Astrocyte of the spinal cord (primary cell): ENCODE measurements around the gene DCP2.

ENCODE experiments used
- DNase-seq: peaks from one replicate; pipeline ENCODE4 v3.0.0; 2011; ENCODE audit warnings: low read depth, low spot score
- H3K4me3 ChIP-seq: 2 replicates; pipeline ENCODE4 v1.5.1; 2011; ENCODE audit warnings: low read depth, mild to moderate bottlenecking, low read length, moderate library complexity
- CTCF ChIP-seq: IDR thresholded peaks from 2 replicates; pipeline ENCODE4 v1.5.1; 2012; ENCODE audit warnings: low read depth, mild to moderate bottlenecking, low read length, inconsistent platforms
- in situ Hi-C: cut with HindIII; loops from 2 replicates; pipeline ENCODE4 v1.10.0; 2017; ENCODE audit warnings: low sequenced_read_pairs

Gene DCP2

DNA sequence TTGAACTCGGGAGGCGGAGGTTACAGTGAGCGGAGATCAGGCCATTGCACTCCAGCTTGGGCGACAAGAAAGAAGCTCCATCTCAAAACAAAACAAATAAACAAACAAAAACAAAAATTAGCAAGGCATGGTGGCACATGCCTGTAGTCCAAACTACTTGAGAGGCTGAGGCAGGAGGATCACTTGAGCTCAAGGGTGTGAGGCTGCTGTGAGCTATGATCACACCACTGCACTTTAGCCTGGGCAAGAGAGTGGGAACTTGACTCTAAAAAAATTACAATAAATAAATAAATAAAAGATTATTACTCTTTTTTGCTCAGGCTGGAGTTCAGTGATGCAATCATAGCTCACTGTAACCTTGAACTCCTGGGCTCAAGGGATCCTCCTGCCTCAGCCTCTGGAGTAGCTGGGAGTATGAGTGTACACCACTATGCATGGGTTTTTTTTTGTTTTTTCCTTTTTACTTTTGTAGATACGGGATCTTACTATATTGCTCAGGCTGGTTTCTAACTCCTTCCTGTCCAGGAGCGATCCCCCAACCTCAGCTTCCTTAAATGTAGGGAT is 9.0 kb upstream of the DCP2 start:
- in situ Hi-C loops = no loop called here
- DNase-seq = no peak

DNA sequence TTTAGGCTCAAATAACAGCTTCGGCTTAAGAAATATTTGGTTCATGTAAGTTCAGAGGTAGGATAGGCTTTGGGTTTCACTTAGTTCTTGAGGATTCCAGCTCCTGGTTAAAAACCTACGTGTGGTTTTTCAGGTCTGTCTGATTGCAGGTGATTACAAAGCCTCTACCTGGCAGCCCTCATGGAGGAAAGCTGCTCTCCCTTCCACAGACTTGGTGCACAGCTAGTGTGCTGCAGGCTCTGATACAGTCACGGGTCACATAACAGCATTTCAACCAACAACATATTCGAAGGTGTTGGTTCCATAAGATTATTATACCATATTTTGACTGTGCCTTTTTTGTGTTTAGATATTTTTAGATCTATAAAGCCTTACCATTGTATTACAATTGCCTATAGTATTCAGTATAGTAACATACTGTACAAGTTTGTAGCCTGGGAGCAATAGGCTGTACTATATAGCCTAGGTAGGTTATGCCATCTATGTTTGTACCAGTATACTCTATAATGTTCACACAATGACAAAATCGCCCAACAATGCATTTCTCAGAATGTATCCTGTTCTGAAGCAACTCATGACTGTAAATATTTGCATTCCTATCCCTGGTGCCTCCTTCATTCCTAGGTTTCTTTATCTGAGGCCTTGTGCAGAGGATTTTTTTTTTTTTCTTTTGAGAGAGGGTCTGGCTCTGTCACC is 8.0 kb upstream of the DCP2 start:
- TF ChIP-seq CTCF = no peak
- DNase-seq = no peak
- no peak overlapping the region for H3K4me3 ChIP-seq
- in situ Hi-C loops = no loop called here

More for the DNA sequence above, 9.0 kb upstream of the DCP2 start:
- TF ChIP-seq CTCF = no peak
- H3K4me3 ChIP-seq = no peak overlapping the region

GRCh38 chr5:112971276-112971675 is 5.3 kb upstream of the DCP2 start:
- H3K4me3 ChIP-seq = no peak overlapping the region
- TF ChIP-seq CTCF = no peak
- DNase-seq = no peak
- in situ Hi-C loops = no loop called here

DNA sequence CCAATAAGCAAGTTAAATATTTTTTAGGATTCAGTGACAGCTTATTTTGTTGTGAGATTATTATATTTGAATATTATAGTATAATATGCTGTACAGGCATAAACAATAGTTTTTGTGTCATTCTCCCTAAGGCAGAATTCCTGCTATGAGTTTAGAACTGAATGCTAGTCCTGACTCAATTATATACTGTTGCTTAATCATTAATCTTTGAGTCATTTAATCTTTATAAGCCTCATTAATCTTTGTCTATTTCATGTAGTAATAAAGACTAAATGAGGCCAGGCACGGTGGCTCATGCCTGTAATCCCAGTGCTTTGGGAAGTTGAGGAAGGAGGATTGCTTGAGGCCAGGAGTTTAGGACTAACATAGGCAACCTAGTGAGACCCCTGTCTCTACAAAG is 3.6 kb upstream of the DCP2 start:
- in situ Hi-C loops = no loop called here
- H3K4me3 ChIP-seq = no peak overlapping the region
- TF ChIP-seq CTCF = no peak
- DNase-seq = no peak

DNA sequence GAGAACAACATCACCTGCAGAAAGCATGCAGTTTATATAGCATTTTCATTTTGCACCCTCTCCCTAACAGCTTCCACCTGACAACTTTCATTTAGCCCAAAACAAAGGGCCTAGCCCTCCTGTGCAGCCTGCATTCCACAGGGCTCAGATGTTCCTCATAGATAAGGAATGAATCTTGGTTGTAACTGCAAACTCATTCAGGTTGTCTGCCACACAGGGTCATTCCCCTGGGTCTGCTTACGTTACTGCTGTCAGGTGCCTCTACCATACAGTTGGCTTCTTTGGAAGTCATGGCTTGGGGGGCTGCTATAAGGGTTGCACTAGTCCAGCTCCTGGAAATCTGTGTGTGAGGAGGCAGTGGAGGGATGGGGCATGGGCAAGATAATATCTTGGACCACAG is 2.7 kb upstream of the DCP2 start:
- in situ Hi-C loops = no loop called here
- no peak overlapping the region for H3K4me3 ChIP-seq
- TF ChIP-seq CTCF = no peak
- no peak for DNase-seq

DNA sequence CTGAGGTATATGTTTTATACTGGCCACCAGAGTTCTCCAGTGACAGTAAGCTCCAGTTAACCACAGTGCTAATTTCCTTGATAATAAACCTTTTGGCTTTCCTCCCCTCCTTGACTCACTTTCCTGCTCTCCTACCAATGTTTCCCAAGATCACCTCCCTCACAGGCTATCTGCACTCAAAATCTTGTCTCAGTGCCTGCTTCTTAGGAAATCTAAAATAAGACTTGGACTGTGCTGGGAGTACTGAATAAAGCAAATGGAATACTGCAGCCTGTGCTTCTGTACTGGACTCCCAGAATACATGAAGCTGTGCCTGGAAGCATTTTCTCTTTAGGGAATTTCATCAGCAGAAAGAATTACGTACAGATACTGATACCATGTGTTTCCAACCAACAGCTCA is 1.7 kb upstream of the DCP2 start:
- in situ Hi-C loops = no loop called here
- no peak overlapping the region for H3K4me3 ChIP-seq
- no peak for DNase-seq
- TF ChIP-seq CTCF = no peak
